ENCODE measurements around the gene PAPSS1.
A peak's percentile ranks its signal among the peaks of the same experiment; 100 is the strongest.

The PAPSS1 gene

DNA sequence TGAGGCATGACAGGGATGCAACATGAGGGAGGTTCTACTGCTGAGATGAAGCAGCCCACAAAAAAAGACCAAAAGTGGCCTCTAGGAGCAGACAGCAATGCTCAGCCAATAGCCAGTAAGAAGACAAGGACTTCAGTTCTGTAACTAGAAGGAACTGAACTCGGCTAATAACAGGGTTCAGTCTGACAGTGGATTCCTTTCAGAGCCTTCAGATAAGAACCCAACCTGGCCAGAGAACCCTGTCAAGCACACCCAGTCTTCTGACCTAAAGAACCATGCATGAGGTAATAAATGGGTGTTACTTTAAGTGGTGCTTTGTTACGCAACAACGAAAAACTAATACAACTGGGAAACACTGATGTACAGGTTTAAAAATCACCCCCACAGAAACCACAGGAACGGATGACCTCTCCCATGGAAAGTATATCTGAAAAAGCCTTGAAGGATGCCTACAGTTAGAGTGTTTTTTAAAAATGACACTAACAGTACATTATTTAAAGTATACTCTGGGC is 94.6 kb downstream of the PAPSS1 start:
- no peak for DNase-seq (ENCODE audit: low read depth)

DNA sequence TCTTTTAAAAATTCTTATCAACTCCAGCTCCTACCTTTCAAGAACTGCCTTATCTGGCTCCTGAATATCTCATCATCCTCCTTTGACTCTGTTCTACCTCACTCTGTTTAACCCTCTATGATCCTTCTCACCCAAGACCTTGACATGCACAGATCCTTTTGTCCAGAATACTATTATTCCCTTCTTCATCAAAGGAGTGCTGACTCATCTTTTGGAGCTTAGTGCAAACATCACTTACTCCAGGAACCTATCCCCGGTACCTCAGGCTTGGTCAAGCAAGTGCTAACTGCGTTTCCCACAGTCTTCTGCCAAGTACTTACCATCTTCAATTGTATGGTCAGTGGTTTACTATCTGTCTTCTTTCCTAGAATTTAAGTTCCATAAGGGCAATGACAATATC is 96.0 kb downstream of the PAPSS1 start:
- peak; percentile 16 for DNase-seq (ENCODE audit: low read depth)

GRCh38 chr4:107622006-107622405 is 98.0 kb downstream of the PAPSS1 start:
- DNase-seq (ENCODE audit: low read depth) = no peak

GRCh38 chr4:107619731-107620130 is 100.3 kb downstream of the PAPSS1 start:
- DNase-seq (ENCODE audit: low read depth) = no peak

GRCh38 chr4:107619066-107619465 is 101.0 kb downstream of the PAPSS1 start:
- DNase-seq (ENCODE audit: low read depth) = peak; percentile 90

DNA sequence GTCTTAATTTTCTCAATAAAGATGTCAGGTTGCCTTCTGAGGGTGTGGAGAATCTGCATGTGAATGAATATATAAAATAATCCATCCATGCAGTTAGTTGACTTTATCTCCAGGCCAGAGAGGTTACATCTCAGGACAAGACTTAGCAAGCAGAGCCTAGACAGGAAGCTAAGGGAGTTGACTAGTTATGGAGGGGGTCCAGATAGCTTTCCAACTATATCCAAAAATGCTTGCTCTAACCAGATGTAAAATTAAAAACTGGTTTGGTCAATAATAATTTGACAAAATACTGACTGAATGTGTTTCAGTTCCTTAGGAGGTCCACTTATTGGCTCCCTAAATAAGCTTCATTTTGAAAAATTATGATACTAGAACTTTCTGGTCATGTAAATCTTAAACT is 101.4 kb downstream of the PAPSS1 start:
- DNase-seq (ENCODE audit: low read depth) = no peak

DNA sequence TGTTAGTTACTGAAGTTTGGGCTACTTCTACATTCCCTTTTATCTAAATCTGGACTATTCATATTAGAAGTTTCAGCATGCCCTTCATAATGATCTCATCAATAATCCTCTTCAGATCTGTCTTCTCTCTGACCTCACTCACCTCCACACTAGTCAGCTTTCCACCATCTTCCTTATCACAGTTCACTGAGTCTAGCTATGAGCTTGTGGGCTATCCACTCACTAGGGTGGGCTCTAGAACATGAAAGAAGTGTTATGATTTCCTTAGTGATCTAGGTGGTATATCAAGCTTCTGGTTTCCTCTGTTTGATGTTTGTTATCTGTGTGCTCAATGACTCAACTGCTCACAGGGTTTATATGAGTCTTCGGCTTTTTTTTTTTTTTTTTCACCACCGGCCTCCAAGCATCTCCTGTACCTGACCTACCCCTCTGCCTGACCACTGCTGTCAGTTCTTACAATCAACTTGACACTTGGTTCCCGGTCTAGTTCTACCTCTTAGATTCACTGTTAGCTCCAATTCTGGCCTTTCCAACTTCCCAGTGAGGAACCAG is 103.1 kb downstream of the PAPSS1 start:
- peak; percentile 49 for DNase-seq (ENCODE audit: low read depth)

DNA sequence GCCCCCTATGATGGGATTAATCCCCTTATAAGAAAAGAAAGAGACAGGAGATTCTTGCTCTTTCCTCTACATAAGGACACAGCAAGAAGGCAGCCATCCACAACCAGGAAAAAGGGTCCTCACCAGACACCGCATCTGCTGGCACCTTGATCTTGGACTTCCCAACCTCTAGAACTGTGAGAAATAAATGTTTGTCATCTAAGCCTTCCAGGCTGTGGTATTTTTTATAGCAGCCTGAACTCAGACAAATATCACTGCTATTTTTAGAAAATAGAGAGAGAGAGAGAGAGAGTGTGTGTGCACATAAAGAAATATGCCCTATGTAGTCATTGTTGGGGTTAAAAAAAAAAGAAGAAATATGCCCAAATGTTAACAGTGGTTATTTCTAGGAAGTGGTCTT is 104.2 kb downstream of the PAPSS1 start:
- no peak for DNase-seq (ENCODE audit: low read depth)

DNA sequence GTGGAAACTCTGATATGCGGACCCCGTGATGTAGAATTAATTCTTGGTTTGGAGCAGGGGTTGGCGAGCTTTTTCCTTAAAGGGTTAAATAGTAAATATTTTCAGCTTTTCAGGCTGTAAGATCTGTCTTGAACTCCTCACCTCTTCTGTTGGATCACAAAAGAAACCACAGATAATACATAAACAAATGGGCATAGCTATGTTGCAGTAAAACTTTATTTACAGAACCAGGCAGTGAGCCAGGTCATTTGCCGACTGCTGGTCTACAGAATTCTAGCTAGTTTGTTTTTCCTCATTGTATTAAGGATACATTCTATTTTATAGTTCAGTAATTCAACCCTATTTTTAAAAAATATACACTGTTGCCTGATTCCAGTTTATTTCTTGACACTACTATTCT is 116.6 kb downstream of the PAPSS1 start:
- DNase-seq (ENCODE audit: low read depth) = peak; percentile 79

GRCh38 chr4:107600983-107601382 is 119.1 kb downstream of the PAPSS1 start:
- DNase-seq (ENCODE audit: low read depth) = no peak

DNA sequence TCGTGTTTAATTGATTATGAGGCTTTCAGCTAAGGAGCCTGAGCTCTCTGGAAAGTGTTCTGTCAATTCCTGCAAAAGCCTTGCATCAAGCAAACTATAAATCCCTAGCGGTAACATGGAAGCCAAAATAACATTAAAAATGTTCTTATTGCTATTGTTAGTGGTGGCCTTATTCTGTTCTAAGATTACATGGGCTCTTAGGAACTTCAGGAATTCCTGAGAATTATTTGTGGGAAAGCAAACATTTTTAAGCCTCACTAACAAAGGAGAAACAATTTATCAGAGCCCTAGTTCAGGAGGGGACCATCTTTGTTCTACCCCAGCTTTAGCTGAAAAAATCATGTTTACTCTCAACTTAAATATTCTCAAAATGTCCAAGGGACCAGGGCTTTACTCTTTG is 119.6 kb downstream of the PAPSS1 start:
- DNase-seq (ENCODE audit: low read depth) = peak; percentile 67

- no peak for DNase-seq (ENCODE audit: low read depth)
These were observed 120.2 kb downstream of the PAPSS1 start for GRCh38 chr4:107599841-107600240.

DNA sequence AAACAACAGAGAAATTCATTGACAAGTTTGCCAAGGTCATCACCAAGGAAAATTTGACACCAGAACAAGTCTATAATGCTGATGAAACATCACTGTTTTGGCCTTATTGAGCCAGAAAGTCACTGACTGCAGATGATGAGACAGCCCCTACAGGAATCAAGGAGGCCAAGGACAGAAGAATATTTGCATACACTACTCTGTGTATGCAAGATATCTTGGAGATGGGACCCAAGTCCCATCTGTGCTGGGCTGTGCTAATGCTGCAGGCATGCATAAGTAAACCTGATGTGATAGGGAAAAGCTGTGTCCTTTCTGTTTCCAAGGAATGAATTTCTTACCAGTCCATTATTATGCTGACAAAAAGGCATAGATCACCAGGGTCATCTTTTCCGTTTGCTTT is 126.8 kb downstream of the PAPSS1 start:
- no peak for DNase-seq (ENCODE audit: low read depth)

- DNase-seq (ENCODE audit: low read depth) = no peak
These were observed 127.5 kb downstream of the PAPSS1 start for GRCh38 chr4:107592519-107592918.

- no peak for DNase-seq (ENCODE audit: low read depth)
These were observed 130.8 kb downstream of the PAPSS1 start for GRCh38 chr4:107589269-107589668.

DNA sequence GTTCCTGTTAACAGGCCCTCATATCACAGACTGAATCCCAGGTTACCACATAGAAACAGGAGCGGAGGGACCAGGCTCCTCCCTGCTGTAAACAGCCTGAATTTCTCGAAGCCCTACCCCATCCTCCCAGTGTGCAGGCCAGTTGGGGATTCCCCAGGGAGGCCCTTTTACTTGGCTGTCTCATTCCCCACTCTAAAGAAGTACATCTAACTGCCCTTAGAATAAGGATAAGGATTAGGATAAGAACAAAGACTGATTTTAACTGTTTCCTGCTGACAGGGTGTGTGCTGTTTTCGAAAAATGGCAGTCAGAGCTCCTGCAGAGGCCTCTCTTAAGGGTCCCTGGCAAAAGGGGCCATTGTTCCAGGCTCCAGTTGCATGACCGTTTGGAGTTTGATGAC is 133.7 kb downstream of the PAPSS1 start:
- no peak for DNase-seq (ENCODE audit: low read depth)

DNA sequence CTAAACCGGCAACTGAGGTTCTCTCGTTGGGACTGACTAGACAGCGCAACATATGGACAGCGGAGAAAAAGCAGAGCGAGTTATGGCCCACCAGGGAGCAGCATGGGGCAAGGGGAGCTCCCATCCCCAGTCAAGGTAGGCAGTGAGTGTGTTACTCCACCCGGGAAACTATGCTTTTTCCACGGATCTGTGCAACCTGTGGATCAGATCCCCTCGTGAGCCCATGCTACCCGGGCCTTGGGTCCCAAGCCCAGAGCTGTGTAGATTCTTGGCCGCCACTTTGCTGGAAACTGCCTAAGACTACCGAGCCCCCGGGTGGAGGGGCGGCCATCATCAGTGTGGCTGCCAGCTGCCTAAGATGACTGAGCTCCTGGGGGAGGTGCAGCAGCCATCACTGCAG is 140.9 kb downstream of the PAPSS1 start:
- DNase-seq (ENCODE audit: low read depth) = no peak

- peak; percentile 36 for DNase-seq (ENCODE audit: low read depth)
These were observed 141.7 kb downstream of the PAPSS1 start for GRCh38 chr4:107578321-107578720.

DNA sequence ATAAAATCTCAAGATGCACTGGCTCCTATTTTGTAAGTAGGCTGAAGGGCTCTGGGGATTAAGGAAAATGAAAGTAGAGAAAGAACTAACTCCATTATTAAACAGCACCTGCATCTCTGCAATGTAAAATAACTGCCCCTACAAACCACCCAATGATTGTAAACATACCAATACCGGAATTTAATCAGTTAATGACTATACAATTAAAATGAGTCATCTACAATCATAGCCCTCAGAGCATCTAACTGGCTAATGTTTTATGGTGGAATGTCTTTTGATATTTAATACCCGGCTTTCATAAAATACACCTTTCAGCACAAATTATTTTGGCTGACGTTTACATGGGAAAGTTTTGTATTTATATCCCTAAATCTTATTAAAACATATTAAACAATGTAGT is 142.3 kb downstream of the PAPSS1 start:
- DNase-seq (ENCODE audit: low read depth) = no peak

GRCh38 chr4:107575243-107575642 is 144.8 kb downstream of the PAPSS1 start:
- no peak for DNase-seq (ENCODE audit: low read depth)

- DNase-seq (ENCODE audit: low read depth) = no peak
These were observed 147.8 kb downstream of the PAPSS1 start for GRCh38 chr4:107572281-107572680.

- DNase-seq (ENCODE audit: low read depth) = peak; percentile 6
These were observed 149.1 kb downstream of the PAPSS1 start for GRCh38 chr4:107570952-107571351.

DNA sequence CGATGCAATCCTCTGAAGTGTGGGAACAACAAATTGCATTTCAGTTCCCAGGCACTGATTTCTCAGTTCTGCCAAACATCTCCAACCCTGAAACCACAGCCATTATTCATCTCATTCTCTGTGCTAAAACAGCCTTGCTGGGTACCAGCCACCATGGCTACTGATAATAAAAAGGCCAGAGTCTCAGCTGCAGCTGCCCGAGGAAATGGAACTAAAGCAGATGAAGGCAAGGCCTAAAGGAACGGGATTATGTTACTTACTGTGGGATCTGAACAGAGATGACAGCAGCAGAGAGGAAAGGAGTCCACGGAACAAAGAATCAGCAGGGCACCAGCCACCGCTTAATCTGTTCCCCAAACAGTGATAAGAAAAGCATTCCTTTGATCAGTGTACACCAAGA is 155.7 kb downstream of the PAPSS1 start:
- DNase-seq (ENCODE audit: low read depth) = peak; percentile 61
